GM19099 (cell line): ENCODE measurements around the gene SLC6A19.

Source experiments
- POLR2A ChIP-seq: IDR thresholded peaks from 3 replicates; pipeline ENCODE4 v1.6.1; 2011; ENCODE audit warnings: low read depth; ENCODE audit not compliant: insufficient read length; ENCODE audit errors: extremely low read depth

The SLC6A19 gene

GRCh38 chr5:1243487-1244130 lies 42.2 kb downstream of the SLC6A19 start:
- no peak for TF ChIP-seq POLR2A

GRCh38 chr5:1244255-1244654 lies 42.9 kb downstream of the SLC6A19 start:
- no peak for TF ChIP-seq POLR2A

- no peak for TF ChIP-seq POLR2A
Observed at GRCh38 chr5:1244976-1245375, 43.6 kb downstream of the SLC6A19 start.

GRCh38 chr5:1245905-1246576 lies 44.6 kb downstream of the SLC6A19 start:
- TF ChIP-seq POLR2A = no peak

GRCh38 chr5:1246711-1247431 lies 45.5 kb downstream of the SLC6A19 start:
- TF ChIP-seq POLR2A = no peak

- TF ChIP-seq POLR2A = no peak
Observed at GRCh38 chr5:1247811-1248210, 46.4 kb downstream of the SLC6A19 start.

GRCh38 chr5:1249366-1250280 lies 48.2 kb downstream of the SLC6A19 start:
- no peak for TF ChIP-seq POLR2A

- TF ChIP-seq POLR2A = no peak
Observed at GRCh38 chr5:1251678-1252580, 50.5 kb downstream of the SLC6A19 start.

GRCh38 chr5:1252681-1253080 lies 51.3 kb downstream of the SLC6A19 start:
- no peak for TF ChIP-seq POLR2A

- no peak for TF ChIP-seq POLR2A
Observed at GRCh38 chr5:1253456-1254105, 52.2 kb downstream of the SLC6A19 start.

- no peak for TF ChIP-seq POLR2A
Observed at GRCh38 chr5:1254196-1254595, 52.8 kb downstream of the SLC6A19 start.

- TF ChIP-seq POLR2A = no peak
Observed at GRCh38 chr5:1255081-1255561, 53.7 kb downstream of the SLC6A19 start.

- TF ChIP-seq POLR2A = no peak
Observed at GRCh38 chr5:1256776-1257175, 55.4 kb downstream of the SLC6A19 start.
